WTC11 (cell line): ENCODE measurements around the gene ANKRD29. TPM values are rescaled to one million over a fixed set of nuclear protein-coding genes. Genes with fewer than 3 reads are reported as not detected.

Experiments used
- AR ChIP-seq: fragments of 250-450 bp; sonication (Bioruptor Pico); IDR thresholded peaks from 2 replicates; pipeline ENCODE4 v1.9.0; 2021; ENCODE audit warnings: mild to moderate bottlenecking
- CBFB ChIP-seq: sonication (generic); formaldehyde crosslinking; IDR thresholded peaks from 2 replicates; pipeline ENCODE4 v1.8.1; 2022; ENCODE audit warnings: mild to moderate bottlenecking, low read depth, missing genetic modification reagents
- CDX4 ChIP-seq: fragments of 250-450 bp; sonication (Bioruptor Pico); IDR thresholded peaks from 2 replicates; pipeline ENCODE4 v1.9.0; 2021; ENCODE audit warnings: moderate library complexity, mild to moderate bottlenecking, inconsistent platforms, borderline replicate concordance
- E2F1 ChIP-seq: sonication (generic); formaldehyde crosslinking; IDR thresholded peaks from 2 replicates; pipeline ENCODE4 v1.8.0; 2022; ENCODE audit warnings: mild to moderate bottlenecking, missing genetic modification reagents
- E2F4 ChIP-seq: sonication (generic); formaldehyde crosslinking; IDR thresholded peaks from 2 replicates; pipeline ENCODE4 v1.8.1; 2022; ENCODE audit warnings: low read depth, mild to moderate bottlenecking, moderate library complexity, missing genetic modification reagents, borderline replicate concordance
- ELF4 ChIP-seq: sonication (generic); formaldehyde crosslinking; IDR thresholded peaks from 2 replicates; pipeline ENCODE4 v1.8.1; 2022; ENCODE audit warnings: low read depth, mild to moderate bottlenecking, moderate library complexity, missing genetic modification reagents
- ESRRA ChIP-seq: sonication (generic); formaldehyde crosslinking; IDR thresholded peaks from 2 replicates; pipeline ENCODE4 v1.8.1; 2022; ENCODE audit warnings: mild to moderate bottlenecking, missing genetic modification reagents, borderline replicate concordance
- ETV6 ChIP-seq: sonication (generic); formaldehyde crosslinking; IDR thresholded peaks from 2 replicates; pipeline ENCODE4 v1.8.1; 2022; ENCODE audit warnings: mild to moderate bottlenecking, missing genetic modification reagents
- FOXP4 ChIP-seq: sonication (generic); formaldehyde crosslinking; IDR thresholded peaks from 2 replicates; pipeline ENCODE4 v1.8.0; 2022; ENCODE audit warnings: mild to moderate bottlenecking, missing genetic modification reagents
- GRHL2 ChIP-seq: fragments of 250-450 bp; sonication (Bioruptor Pico); IDR thresholded peaks from 2 replicates; pipeline ENCODE4 v1.8.0; 2022; ENCODE audit warnings: mild to moderate bottlenecking, moderate library complexity; ENCODE audit not compliant: insufficient replicate concordance, severe bottlenecking
- MAX ChIP-seq: sonication (generic); formaldehyde crosslinking; IDR thresholded peaks from 2 replicates; pipeline ENCODE4 v1.8.0; 2022; ENCODE audit warnings: mild to moderate bottlenecking, missing genetic modification reagents
- MLX ChIP-seq: sonication (generic); formaldehyde crosslinking; IDR thresholded peaks from 2 replicates; pipeline ENCODE4 v1.8.1; 2023; ENCODE audit warnings: mild to moderate bottlenecking, missing genetic modification reagents, moderate library complexity
- MYBL2 ChIP-seq: sonication (generic); formaldehyde crosslinking; IDR thresholded peaks from 2 replicates; pipeline ENCODE4 v1.8.1; 2023; ENCODE audit warnings: mild to moderate bottlenecking, moderate library complexity, missing genetic modification reagents
- NFATC4 ChIP-seq: fragments of 250-450 bp; sonication (Bioruptor Pico); IDR thresholded peaks from 2 replicates; pipeline ENCODE4 v1.9.0; 2021; ENCODE audit warnings: mild to moderate bottlenecking
- PRDM15 ChIP-seq: sonication (generic); formaldehyde crosslinking; IDR thresholded peaks from 2 replicates; pipeline ENCODE4 v1.8.0; 2022; ENCODE audit warnings: missing genetic modification reagents
- SMAD3 ChIP-seq: sonication (generic); formaldehyde crosslinking; IDR thresholded peaks from 2 replicates; pipeline ENCODE4 v1.8.0; 2022; ENCODE audit warnings: missing genetic modification reagents, mild to moderate bottlenecking, borderline replicate concordance
- SMAD4 ChIP-seq: sonication (generic); formaldehyde crosslinking; IDR thresholded peaks from 2 replicates; pipeline ENCODE4 v1.8.0; 2022; ENCODE audit warnings: mild to moderate bottlenecking, missing genetic modification reagents
- ZNF281 ChIP-seq: sonication (generic); formaldehyde crosslinking; IDR thresholded peaks from 2 replicates; pipeline ENCODE4 v1.8.0; 2023; ENCODE audit warnings: mild to moderate bottlenecking, missing genetic modification reagents
- total RNA-seq: library from RNA; stranded (reverse); gene quantifications from 3 replicates; pipeline ENCODE4 v1.2.3, GENCODE V29; 2021

The ANKRD29 gene
- total RNA-seq, 1 experiment from 2014 or later = 4.9 TPM

- TF ChIP-seq E2F4 (CRISPR knock-in tag) = 0 out of 2 replicates have a peak, but pooled peaks have one; percentile 18
- peak; percentile 65; the same call in 1 of the 2 replicates for TF ChIP-seq ESRRA (CRISPR knock-in tag)
- 0 out of 2 replicates have a peak, but pooled peaks have one; percentile 47 for TF ChIP-seq ETV6 (CRISPR knock-in tag)
- no peak for TF ChIP-seq ELF4 (CRISPR knock-in tag)
- TF ChIP-seq SMAD3 (CRISPR knock-in tag) = no peak
- TF ChIP-seq NFATC4 (CRISPR knock-in tag) = no peak
- no peak for TF ChIP-seq MLX (CRISPR knock-in tag)
- 0 out of 2 replicates have a peak, but pooled peaks have one; percentile 21 for TF ChIP-seq CBFB (CRISPR knock-in tag)
- TF ChIP-seq MYBL2 = peak; percentile 70; the same call in 1 of the 2 replicates
- TF ChIP-seq MAX (CRISPR knock-in tag) = peak; percentile 89
- TF ChIP-seq ZNF281 (CRISPR knock-in tag) = peak; percentile 60; the same call in 1 of the 2 replicates
- TF ChIP-seq FOXP4 (CRISPR knock-in tag) = peak; percentile 81; the same call in 1 of the 2 replicates
- no peak for TF ChIP-seq GRHL2 (CRISPR knock-in tag)
- TF ChIP-seq E2F1 (CRISPR knock-in tag) = 0 out of 2 replicates have a peak, but pooled peaks have one; percentile 50
- TF ChIP-seq CDX4 (CRISPR knock-in tag) = no peak
- TF ChIP-seq AR = no peak
- no peak for TF ChIP-seq PRDM15 (CRISPR knock-in tag)
- TF ChIP-seq SMAD4 (CRISPR knock-in tag) = no peak
Measured at GRCh38 chr18:23689616-23690504, 27.1 kb upstream of the ANKRD29 start (continued).
